ENCODE results near the gene BCKDK.

DNA sequence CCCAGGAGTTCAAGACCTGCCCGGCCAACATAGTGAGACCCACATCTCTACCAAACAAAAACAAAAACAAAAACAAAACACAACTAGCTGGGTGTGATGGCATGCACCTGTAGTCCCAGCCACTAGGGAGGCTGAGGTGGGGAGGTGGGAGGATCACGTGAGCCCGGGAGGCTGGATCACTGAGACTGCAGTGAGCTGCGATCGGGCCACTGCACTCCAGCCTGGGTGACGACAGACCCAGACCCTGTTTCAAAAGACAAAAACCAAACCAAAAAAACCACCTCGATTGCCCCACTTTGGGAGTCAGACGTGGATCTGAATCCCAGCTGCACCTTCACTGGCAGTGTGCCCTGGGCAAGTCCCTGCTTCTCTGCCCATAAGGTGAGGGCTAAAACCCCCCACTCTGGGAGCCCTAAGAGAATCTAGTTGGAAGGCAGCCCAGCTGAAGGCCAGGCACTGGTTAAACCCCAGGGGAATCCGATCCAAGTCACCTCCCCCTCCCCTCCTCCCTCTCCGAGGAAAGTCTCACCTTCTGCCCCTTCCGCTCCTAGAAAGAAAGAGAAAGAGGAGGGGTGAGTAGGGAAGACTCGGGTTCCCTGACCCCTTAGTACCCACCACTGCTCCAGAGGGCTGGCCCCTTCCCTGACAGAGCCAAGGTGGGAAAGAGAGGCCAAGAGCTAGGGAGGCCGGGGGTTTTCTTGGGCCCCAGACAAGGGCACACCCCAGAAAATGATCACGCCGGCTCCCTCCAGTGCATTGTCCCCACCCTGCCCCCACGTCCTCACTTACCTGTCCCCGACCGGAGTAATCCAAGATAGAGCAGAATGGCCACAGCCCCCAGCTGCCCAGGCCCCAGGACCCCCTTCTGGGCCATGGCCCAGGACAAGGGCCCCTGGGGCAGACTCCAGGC lies 26.7 kb downstream of the BCKDK start:
- TF ChIP-seq, protein P1, sequence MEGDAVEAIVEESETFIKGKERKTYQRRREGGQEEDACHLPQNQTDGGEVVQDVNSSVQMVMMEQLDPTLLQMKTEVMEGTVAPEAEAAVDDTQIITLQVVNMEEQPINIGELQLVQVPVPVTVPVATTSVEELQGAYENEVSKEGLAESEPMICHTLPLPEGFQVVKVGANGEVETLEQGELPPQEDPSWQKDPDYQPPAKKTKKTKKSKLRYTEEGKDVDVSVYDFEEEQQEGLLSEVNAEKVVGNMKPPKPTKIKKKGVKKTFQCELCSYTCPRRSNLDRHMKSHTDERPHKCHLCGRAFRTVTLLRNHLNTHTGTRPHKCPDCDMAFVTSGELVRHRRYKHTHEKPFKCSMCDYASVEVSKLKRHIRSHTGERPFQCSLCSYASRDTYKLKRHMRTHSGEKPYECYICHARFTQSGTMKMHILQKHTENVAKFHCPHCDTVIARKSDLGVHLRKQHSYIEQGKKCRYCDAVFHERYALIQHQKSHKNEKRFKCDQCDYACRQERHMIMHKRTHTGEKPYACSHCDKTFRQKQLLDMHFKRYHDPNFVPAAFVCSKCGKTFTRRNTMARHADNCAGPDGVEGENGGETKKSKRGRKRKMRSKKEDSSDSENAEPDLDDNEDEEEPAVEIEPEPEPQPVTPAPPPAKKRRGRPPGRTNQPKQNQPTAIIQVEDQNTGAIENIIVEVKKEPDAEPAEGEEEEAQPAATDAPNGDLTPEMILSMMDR (IDR thresholded peaks at IDR 0.05; ENCODE audit: insufficient read depth, low read length): no peak
- peak; percentile 75 for TF ChIP-seq POLR2AphosphoS5 (IDR thresholded peaks at IDR 0.05; ENCODE audit: low read depth)
- no peak for TF ChIP-seq GABPA (IDR thresholded peaks at IDR 0.05; ENCODE audit: low read depth)

Measured in HL-60 (cell line).